GM10847 (cell line): ENCODE data around the gene CFAP74.

Experiments used
- POLR2A ChIP-seq: IDR thresholded peaks from 2 replicates; pipeline ENCODE4 v1.6.1; 2011; ENCODE audit not compliant: insufficient read length; ENCODE audit errors: extremely low read depth

CFAP74 gene

GRCh38 chr1:1891349-1892078, 112.1 kb downstream of the CFAP74 start:
- TF ChIP-seq POLR2A, result peak; percentile 37

- TF ChIP-seq POLR2A, result peak; percentile 85
These were observed 112.9 kb downstream of the CFAP74 start, which contains the start of gene GNB1 for GRCh38 chr1:1890506-1891348. Gene GNB1, minus strand, starts transcription at chr1:1891087. Its CDS starts 65,634 bp downstream, at chr1:1825453.

- TF ChIP-seq POLR2A, result peak; percentile 19
These were observed 113.6 kb downstream of the CFAP74 start for GRCh38 chr1:1889847-1890505.

- no peak for TF ChIP-seq POLR2A
These were observed 114.4 kb downstream of the CFAP74 start for GRCh38 chr1:1889090-1889750.

GRCh38 chr1:1883092-1883873, 120.3 kb downstream of the CFAP74 start:
- TF ChIP-seq POLR2A, result no peak

- no peak for TF ChIP-seq POLR2A
These were observed 121.9 kb downstream of the CFAP74 start for GRCh38 chr1:1881727-1882126.

- TF ChIP-seq POLR2A, result no peak
These were observed 122.8 kb downstream of the CFAP74 start for GRCh38 chr1:1880617-1881312.

GRCh38 chr1:1879942-1880341, 123.6 kb downstream of the CFAP74 start:
- no peak for TF ChIP-seq POLR2A

- TF ChIP-seq POLR2A, result no peak
These were observed 125.6 kb downstream of the CFAP74 start for GRCh38 chr1:1877865-1878436.

- TF ChIP-seq POLR2A, result no peak
These were observed 127.2 kb downstream of the CFAP74 start for GRCh38 chr1:1876335-1876930.

GRCh38 chr1:1875932-1876331, 127.7 kb downstream of the CFAP74 start:
- TF ChIP-seq POLR2A, result no peak

- TF ChIP-seq POLR2A, result no peak
These were observed 128.7 kb downstream of the CFAP74 start for GRCh38 chr1:1874901-1875300.

- no peak for TF ChIP-seq POLR2A
These were observed 130.4 kb downstream of the CFAP74 start for GRCh38 chr1:1873186-1873585.

- no peak for TF ChIP-seq POLR2A
These were observed 131.1 kb downstream of the CFAP74 start for GRCh38 chr1:1872329-1872994.
